Measurements from ENCODE around the gene TCEA2.
A peak's percentile ranks its signal among the peaks of the same experiment; 100 is the strongest.

TCEA2 gene

GRCh38 chr20:64029293-64030117 is 33.5 kb upstream of the TCEA2 start:
- Histone ChIP-seq H3K4me1 (ENCODE audit: insufficient read depth, low read length) (peaks cover 23% of the 10 kb centered on the region), H3K4me3 (ENCODE audit: low read depth in 1 of 2, low read length in 2 of 2) (no peak overlapping the region), H3K36me3 (ENCODE audit: insufficient read depth, low read length) (peaks cover 89% of the 10 kb centered on the region), H3K27me3 (ENCODE audit: control insufficient read depth in 1 of 2, insufficient read depth in 2 of 2, low read length in 2 of 2) (no peaks in the 10 kb centered on the region), H3K9ac (ENCODE audit: low read length) (no peak overlapping the region), H3K9me3 (ENCODE audit: low read length) (no peaks in the 10 kb centered on the region), H3K27ac (ENCODE audit: low read depth, low read length) (peak overlapping the region; percentile 43)

GRCh38 chr20:64030371-64031134 is 32.4 kb upstream of the TCEA2 start:
- no peaks in the 10 kb centered on the region for H3K9me3 ChIP-seq (ENCODE audit: low read length)
- H3K4me1 ChIP-seq (ENCODE audit: insufficient read depth, low read length) = peaks cover 22% of the 10 kb centered on the region

GRCh38 chr20:64031822-64032314 is 31.1 kb upstream of the TCEA2 start:
- H3K27ac ChIP-seq (ENCODE audit: low read depth, low read length) = no peak overlapping the region
- H3K36me3 ChIP-seq (ENCODE audit: insufficient read depth, low read length) = peaks cover 77% of the 10 kb centered on the region

More at GRCh38 chr20:64030371-64031134, 32.4 kb upstream of the TCEA2 start:
- no peak overlapping the region for H3K27ac ChIP-seq (ENCODE audit: low read depth, low read length)
- H3K27me3 ChIP-seq (ENCODE audit: control insufficient read depth in 1 of 2, insufficient read depth in 2 of 2, low read length in 2 of 2) = no peaks in the 10 kb centered on the region
- no peak overlapping the region for H3K4me3 ChIP-seq (ENCODE audit: low read depth in 1 of 2, low read length in 2 of 2)
- H3K36me3 ChIP-seq (ENCODE audit: insufficient read depth, low read length) = peaks cover 87% of the 10 kb centered on the region
- no peak overlapping the region for H3K9ac ChIP-seq (ENCODE audit: low read length)

DNA sequence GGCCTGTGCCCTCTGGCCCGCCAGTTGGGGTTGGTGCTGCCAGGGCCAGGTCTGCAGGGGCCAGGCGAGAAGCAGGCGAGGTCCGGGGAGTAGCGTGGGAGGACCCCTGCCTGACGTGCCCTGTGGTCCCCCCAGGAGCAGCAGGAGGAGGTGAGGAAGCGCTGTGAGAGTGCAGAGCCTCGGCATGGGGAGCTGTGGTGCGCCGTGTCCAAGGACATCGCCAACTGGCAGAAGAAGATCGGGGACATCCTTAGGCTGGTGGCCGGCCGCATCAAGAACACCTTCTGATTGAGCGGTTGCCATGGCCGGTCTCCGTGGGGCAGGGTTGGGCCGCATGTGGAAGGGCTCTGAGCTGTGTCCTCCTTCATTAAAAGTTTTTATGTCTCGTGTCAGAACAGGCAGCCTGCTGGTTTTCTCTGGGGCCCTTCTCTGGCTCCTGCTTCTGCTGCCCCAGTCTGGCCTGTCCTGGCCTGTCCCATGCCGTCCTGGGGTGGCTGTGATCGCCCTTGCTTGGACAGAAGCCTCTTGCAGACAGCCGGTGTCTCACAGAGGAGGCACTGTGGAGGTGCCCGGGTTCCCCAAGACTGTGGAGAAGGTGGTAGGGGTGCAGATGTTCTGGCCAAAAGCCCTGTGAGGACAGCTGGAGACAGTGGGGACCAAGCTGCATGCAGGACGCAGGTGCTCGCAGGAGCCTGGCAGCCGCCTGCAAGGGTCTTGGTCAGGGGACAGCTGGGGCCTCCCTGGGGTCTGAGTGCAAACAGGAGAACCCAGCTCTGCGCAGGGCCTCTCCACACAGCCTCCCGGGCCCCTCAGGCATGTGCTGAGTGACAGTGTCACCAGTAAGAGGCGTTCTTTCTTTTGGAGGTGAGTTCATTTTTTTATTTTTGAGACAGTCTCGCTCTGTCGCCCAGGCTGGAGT is 30.0 kb upstream of the TCEA2 start:
- H3K4me3 ChIP-seq (ENCODE audit: low read depth in 1 of 2, low read length in 2 of 2) = no peak overlapping the region
- H3K36me3 ChIP-seq (ENCODE audit: insufficient read depth, low read length) = peaks cover 66% of the 10 kb centered on the region
- no peak overlapping the region for H3K27ac ChIP-seq (ENCODE audit: low read depth, low read length)
- H3K27me3 ChIP-seq (ENCODE audit: control insufficient read depth in 1 of 2, insufficient read depth in 2 of 2, low read length in 2 of 2) = peaks cover 10 to 18% of the 10 kb centered on the region in 2 donors
- peaks cover 13% of the 10 kb centered on the region for H3K4me1 ChIP-seq (ENCODE audit: insufficient read depth, low read length)
- no peaks in the 10 kb centered on the region for H3K9me3 ChIP-seq (ENCODE audit: low read length)
- H3K9ac ChIP-seq (ENCODE audit: low read length) = no peak overlapping the region

More at GRCh38 chr20:64031822-64032314, 31.1 kb upstream of the TCEA2 start:
- peaks cover under 1 to 7% of the 10 kb centered on the region in 2 donors for H3K27me3 ChIP-seq (ENCODE audit: control insufficient read depth in 1 of 2, insufficient read depth in 2 of 2, low read length in 2 of 2)
- no peaks in the 10 kb centered on the region for H3K9me3 ChIP-seq (ENCODE audit: low read length)
- H3K4me3 ChIP-seq (ENCODE audit: low read depth in 1 of 2, low read length in 2 of 2) = no peak overlapping the region
- H3K9ac ChIP-seq (ENCODE audit: low read length) = no peak overlapping the region
- H3K4me1 ChIP-seq (ENCODE audit: insufficient read depth, low read length) = peaks cover 22% of the 10 kb centered on the region

GRCh38 chr20:64033981-64034493 is 29.0 kb upstream of the TCEA2 start:
- Histone ChIP-seq H3K27ac (ENCODE audit: low read depth, low read length) (no peak overlapping the region), H3K27me3 (ENCODE audit: control insufficient read depth in 1 of 2, insufficient read depth in 2 of 2, low read length in 2 of 2) (peaks cover 10 to 28% of the 10 kb centered on the region in 2 donors), H3K9me3 (ENCODE audit: low read length) (no peaks in the 10 kb centered on the region), H3K4me3 (ENCODE audit: low read depth in 1 of 2, low read length in 2 of 2) (no peak overlapping the region), H3K9ac (ENCODE audit: low read length) (no peak overlapping the region), H3K4me1 (ENCODE audit: insufficient read depth, low read length) (peaks cover 5% of the 10 kb centered on the region), H3K36me3 (ENCODE audit: insufficient read depth, low read length) (peaks cover 56% of the 10 kb centered on the region)

DNA sequence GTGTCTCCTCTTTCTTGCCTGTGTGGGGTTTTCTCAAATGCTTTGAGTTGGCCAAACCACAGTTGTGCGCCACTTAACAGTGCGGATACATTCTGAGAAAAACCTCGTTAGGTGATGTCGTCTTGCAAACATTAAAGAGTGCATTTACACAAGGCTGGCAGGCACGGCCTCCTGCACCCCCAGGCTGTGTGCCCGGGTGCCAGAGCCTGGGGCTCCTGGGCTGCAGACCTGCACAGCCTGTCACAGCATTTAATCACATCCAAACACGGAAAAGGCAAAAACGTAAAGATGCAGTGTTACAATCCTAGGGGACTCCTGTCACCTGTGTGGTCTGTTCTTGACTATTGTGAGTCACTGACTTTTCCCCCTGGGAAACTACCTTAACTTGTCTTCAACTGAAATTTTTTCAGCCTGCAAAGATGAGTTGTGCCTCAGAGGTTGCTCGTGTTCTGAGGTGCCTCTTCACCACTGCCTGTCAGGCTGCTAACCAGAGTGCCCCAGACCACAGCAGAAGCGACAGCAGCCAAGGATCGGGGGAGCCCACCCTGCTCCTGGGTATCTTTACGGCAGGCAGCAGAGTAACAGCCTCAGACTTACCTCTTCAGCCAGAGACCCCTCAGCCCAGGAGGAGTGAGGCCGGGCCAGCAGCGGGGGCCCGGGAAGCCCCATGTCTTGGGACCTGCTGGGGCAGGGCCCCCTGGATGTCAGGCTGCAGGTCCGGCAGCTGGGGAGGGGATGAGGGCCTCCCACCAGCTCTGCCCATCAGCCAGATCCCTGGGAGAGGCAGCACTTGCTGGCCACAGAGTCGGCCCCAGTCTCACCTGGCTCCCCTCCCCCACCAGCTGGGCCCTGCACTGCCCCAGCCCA is 27.7 kb upstream of the TCEA2 start:
- Histone ChIP-seq H3K4me1 (ENCODE audit: insufficient read depth, low read length) (peaks cover 4% of the 10 kb centered on the region), H3K27ac (ENCODE audit: low read depth, low read length) (no peak overlapping the region), H3K9me3 (ENCODE audit: low read length) (no peaks in the 10 kb centered on the region), H3K4me3 (ENCODE audit: low read depth in 1 of 2, low read length in 2 of 2) (no peak overlapping the region), H3K27me3 (ENCODE audit: control insufficient read depth in 1 of 2, insufficient read depth in 2 of 2, low read length in 2 of 2) (peaks cover 20 to 41% of the 10 kb centered on the region in 2 donors), H3K36me3 (ENCODE audit: insufficient read depth, low read length) (peaks cover 44% of the 10 kb centered on the region), H3K9ac (ENCODE audit: low read length) (no peak overlapping the region)

DNA sequence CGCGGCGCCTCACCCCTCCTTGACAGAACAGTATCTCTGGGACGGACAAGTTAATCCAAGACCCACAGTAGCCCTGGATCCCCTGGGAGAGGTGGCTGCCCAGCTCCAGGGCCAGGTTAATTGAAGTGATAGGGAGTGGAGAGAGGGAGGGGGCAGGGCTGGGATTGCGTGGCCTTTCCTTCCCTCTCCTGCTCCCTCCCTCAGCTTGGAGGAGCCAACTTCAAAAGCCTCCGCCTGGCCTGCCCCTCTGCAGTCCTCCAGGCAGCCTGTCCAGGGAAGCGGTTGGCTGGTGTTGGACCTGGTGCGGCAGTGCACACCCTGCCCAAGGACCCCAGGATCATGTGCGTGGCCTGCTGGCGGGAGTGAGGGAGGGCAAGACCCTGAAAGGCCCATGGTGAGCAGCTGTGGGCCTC is 27.1 kb upstream of the TCEA2 start, which contains the start of gene C20orf204:
Gene C20orf204, plus strand, starts transcription at position 250 of the 413 bp plus-strand sequence. Its CDS starts 142 bp downstream, at position 392.
- H3K9ac ChIP-seq (ENCODE audit: low read length) = no peak within 1 kb of the TSS
- H3K27ac ChIP-seq (ENCODE audit: low read depth, low read length) = no peak within 1 kb of the TSS
- H3K36me3 ChIP-seq (ENCODE audit: insufficient read depth, low read length) = peaks cover 37% of the 10 kb centered on the region

GRCh38 chr20:64036346-64037198 is 26.4 kb upstream of the TCEA2 start:
- H3K9me3 ChIP-seq (ENCODE audit: low read length) = no peaks in the 10 kb centered on the region
- no peak overlapping the region for H3K27ac ChIP-seq (ENCODE audit: low read depth, low read length)
- H3K27me3 ChIP-seq (ENCODE audit: control insufficient read depth in 1 of 2, insufficient read depth in 2 of 2, low read length in 2 of 2) = peaks cover 33 to 54% of the 10 kb centered on the region in 2 donors
- peaks cover 4% of the 10 kb centered on the region for H3K4me1 ChIP-seq (ENCODE audit: insufficient read depth, low read length)
- peaks cover 33% of the 10 kb centered on the region for H3K36me3 ChIP-seq (ENCODE audit: insufficient read depth, low read length)
- H3K9ac ChIP-seq (ENCODE audit: low read length) = no peak overlapping the region
- no peak overlapping the region for H3K4me3 ChIP-seq (ENCODE audit: low read depth in 1 of 2, low read length in 2 of 2)

More for the DNA sequence above, 27.1 kb upstream of the TCEA2 start, which contains the start of gene C20orf204:
- Histone ChIP-seq H3K4me3 (ENCODE audit: low read depth in 1 of 2, low read length in 2 of 2) (no peak within 1 kb of the TSS), H3K27me3 (ENCODE audit: control insufficient read depth in 1 of 2, insufficient read depth in 2 of 2, low read length in 2 of 2) (peaks cover 27 to 47% of the 10 kb centered on the region in 2 donors), H3K4me1 (ENCODE audit: insufficient read depth, low read length) (peaks cover 4% of the 10 kb centered on the region), H3K9me3 (ENCODE audit: low read length) (no peaks in the 10 kb centered on the region)

DNA sequence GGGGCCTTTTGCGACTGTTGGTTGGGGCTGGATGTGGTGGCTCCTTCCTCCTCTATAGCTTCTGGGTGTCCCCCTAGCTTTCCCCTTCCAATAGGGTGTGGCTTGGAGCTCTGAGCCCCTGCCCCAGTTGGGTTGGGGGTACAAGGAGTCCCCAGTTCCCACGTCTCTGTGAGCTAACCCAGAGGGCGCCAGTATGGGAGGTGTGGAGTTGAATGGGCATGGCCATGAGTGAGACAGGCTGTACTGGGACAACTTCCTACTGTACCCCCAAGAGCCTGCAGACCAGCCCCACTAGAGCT is 25.9 kb upstream of the TCEA2 start:
- H3K4me1 ChIP-seq (ENCODE audit: insufficient read depth, low read length) = peaks cover 5% of the 10 kb centered on the region
- peaks cover 28% of the 10 kb centered on the region for H3K36me3 ChIP-seq (ENCODE audit: insufficient read depth, low read length)
- H3K4me3 ChIP-seq (ENCODE audit: low read depth in 1 of 2, low read length in 2 of 2) = no peak overlapping the region
- H3K27ac ChIP-seq (ENCODE audit: low read depth, low read length) = no peak overlapping the region
- peaks cover 39 to 59% of the 10 kb centered on the region in 2 donors for H3K27me3 ChIP-seq (ENCODE audit: control insufficient read depth in 1 of 2, insufficient read depth in 2 of 2, low read length in 2 of 2)
- H3K9me3 ChIP-seq (ENCODE audit: low read length) = no peaks in the 10 kb centered on the region
- H3K9ac ChIP-seq (ENCODE audit: low read length) = no peak overlapping the region
